Upper lobe of left lung (tissue), 6 donors: ENCODE results near the gene MLLT3. TPM values are rescaled to one million over a fixed set of nuclear protein-coding genes. Genes with fewer than 3 reads are reported as not detected.

Source experiments
- ATAC-seq, 2 donors: fragments of 200-7000 bp; cut with Tn5 transposase; one replicate each; pipeline ENCODE4 v1.9.1; 2022; ENCODE audit warnings: mild to moderate bottlenecking in 2 of 2, moderate library complexity in 2 of 2; ENCODE audit not compliant: low FRiP score in 2 of 2
- DNase-seq, 2 donors: peaks; one replicate each; pipeline ENCODE4 v3.0.0-alpha.2; 2019 to 2020
- H3K27ac ChIP-seq, 4 donors: fragments of 200-600 bp; sonication (generic); one replicate each; pipeline ENCODE4 v1.5.1; 2016 to 2019
- H3K27me3 ChIP-seq, 4 donors: fragments of 200-600 bp; sonication (generic); one replicate each; pipeline ENCODE4 v1.5.1; 2017 to 2019
- H3K36me3 ChIP-seq, 4 donors: fragments of 200-600 bp; sonication (generic); one replicate each; pipeline ENCODE4 v1.5.1; 2016 to 2019
- H3K4me1 ChIP-seq, 4 donors: fragments of 200-600 bp; sonication (generic); one replicate each; pipeline ENCODE4 v1.5.1; 2018 to 2019
- H3K4me3 ChIP-seq, 4 donors: fragments of 200-600 bp; sonication (generic); one replicate each; pipeline ENCODE4 v1.5.1; 2017 to 2019; ENCODE audit warnings: mild to moderate bottlenecking in 2 of 4, moderate library complexity in 1 of 4
- H3K9me3 ChIP-seq, 4 donors: fragments of 200-600 bp; sonication (generic); one replicate each; pipeline ENCODE4 v1.5.1; 2018 to 2019
- EP300 ChIP-seq, 4 donors: sonication (generic); formaldehyde crosslinking; IDR thresholded peaks; one replicate each; pipeline ENCODE4 v1.5.1; 2017; ENCODE audit warnings: antibody characterized with exemption in 4 of 4, control low read depth in 2 of 4
- POLR2A ChIP-seq, 4 donors: fragments of 450-650 bp; IDR thresholded peaks; one replicate each; pipeline ENCODE4 v1.5.1; 2016 to 2017; ENCODE audit warnings: antibody characterized with exemption in 4 of 4, mild to moderate bottlenecking in 2 of 4
- POLR2AphosphoS5 ChIP-seq, 2 donors: sonication (generic); formaldehyde crosslinking; IDR thresholded peaks; one replicate each; pipeline ENCODE4 v1.5.1; 2017; ENCODE audit warnings: antibody characterized with exemption in 2 of 2
- WGBS, 2 donors: methylation state at CpG; one replicate each; pipeline ENCODE4 v1.1.5; 2017 to 2018; 5-methylcytosine and 5-hydroxymethylcytosine counted together
- total RNA-seq, 6 donors: library from RNA; depleted of rRNA in 4 of 6; stranded (reverse); fragments of >200 nt in 4 of 6; gene quantifications; one replicate each; pipeline versions ENCODE4 v1.1.0 to v1.2.1, GENCODE V29; 2016 to 2021
- TF ChIP-seq, protein P1 (sequence below), 6 experiments: fragments of 450-650 bp in 4 of 6; fragments of 200-600 bp in 2 of 6; sonication (generic) in 2 of 6; IDR thresholded peaks; one replicate each; pipeline ENCODE4 v1.5.1; 2016 to 2019; ENCODE audit warnings: antibody characterized with exemption in 6 of 6
- donor health status: DM: no; HTN: no; CAD: no; lungs with moderate emphysema.
- donor health status: DM: no; HTN: yes; CAD: no; lungs with severe emphysema.

The MLLT3 gene
- total RNA-seq, 6 donors from 2014 or later = 13.8 to 30.4 (median 20.9) TPM

- Histone ChIP-seq H3K27ac (no peak overlapping the region), H3K4me1 (peaks cover 0 to 7% (median 0%) of the 10 kb centered on the region in 4 donors), H3K27me3 (no peaks in the 10 kb centered on the region), H3K9me3 (no peaks in the 10 kb centered on the region), H3K4me3 (no peak overlapping the region), H3K36me3 (no peaks in the 10 kb centered on the region)
- TF ChIP-seq POLR2A (IDR thresholded peaks at IDR 0.05) (no peak), EP300 (IDR thresholded peaks at IDR 0.05) (no peak), POLR2AphosphoS5 (IDR thresholded peaks at IDR 0.05) (no peak)
- TF ChIP-seq, protein P1, sequence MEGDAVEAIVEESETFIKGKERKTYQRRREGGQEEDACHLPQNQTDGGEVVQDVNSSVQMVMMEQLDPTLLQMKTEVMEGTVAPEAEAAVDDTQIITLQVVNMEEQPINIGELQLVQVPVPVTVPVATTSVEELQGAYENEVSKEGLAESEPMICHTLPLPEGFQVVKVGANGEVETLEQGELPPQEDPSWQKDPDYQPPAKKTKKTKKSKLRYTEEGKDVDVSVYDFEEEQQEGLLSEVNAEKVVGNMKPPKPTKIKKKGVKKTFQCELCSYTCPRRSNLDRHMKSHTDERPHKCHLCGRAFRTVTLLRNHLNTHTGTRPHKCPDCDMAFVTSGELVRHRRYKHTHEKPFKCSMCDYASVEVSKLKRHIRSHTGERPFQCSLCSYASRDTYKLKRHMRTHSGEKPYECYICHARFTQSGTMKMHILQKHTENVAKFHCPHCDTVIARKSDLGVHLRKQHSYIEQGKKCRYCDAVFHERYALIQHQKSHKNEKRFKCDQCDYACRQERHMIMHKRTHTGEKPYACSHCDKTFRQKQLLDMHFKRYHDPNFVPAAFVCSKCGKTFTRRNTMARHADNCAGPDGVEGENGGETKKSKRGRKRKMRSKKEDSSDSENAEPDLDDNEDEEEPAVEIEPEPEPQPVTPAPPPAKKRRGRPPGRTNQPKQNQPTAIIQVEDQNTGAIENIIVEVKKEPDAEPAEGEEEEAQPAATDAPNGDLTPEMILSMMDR (IDR thresholded peaks at IDR 0.05) = no peak
- ATAC-seq (no peak), DNase-seq (no peak)
- WGBS, 2 donors = 72 to 78% methylated on average over 4 of the region's 4 CpGs
These were observed 158.1 kb downstream of the MLLT3 start for GRCh38 chr9:20464242-20464641.

DNA sequence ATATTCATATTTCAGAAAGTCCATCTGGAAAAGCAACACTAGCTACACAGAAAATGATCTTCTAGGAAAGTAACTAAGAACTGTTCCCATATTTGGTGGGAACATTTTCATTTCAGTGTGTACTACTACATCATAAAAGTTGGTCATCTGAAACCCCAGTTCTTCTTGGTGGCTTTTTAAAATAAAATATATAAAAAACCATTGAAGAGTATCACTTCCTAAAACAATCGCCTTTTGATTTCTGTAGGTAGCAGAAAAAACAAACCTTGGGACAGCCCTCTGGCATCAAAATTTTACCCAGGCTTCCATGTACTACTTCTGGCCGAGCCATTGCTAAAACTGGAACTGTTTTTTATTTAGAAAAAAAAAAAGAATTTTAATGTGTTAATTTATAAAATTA, 158.5 kb downstream of the MLLT3 start:
- no peak for ATAC-seq
- Histone ChIP-seq H3K9me3 (no peaks in the 10 kb centered on the region), H3K4me1 (peaks cover 0 to 7% (median 0%) of the 10 kb centered on the region in 4 donors), H3K4me3 (no peak overlapping the region), H3K36me3 (no peaks in the 10 kb centered on the region), H3K27me3 (no peaks in the 10 kb centered on the region), H3K27ac (no peak overlapping the region)
- TF ChIP-seq, protein P1 (IDR thresholded peaks at IDR 0.05) = no peak
- TF ChIP-seq EP300 (IDR thresholded peaks at IDR 0.05) = no peak
- no peak for TF ChIP-seq POLR2AphosphoS5 (IDR thresholded peaks at IDR 0.05)
- DNase-seq = no peak
- 87 to 88% methylated on average over 2 of the region's 2 CpGs for WGBS, 2 donors

DNA sequence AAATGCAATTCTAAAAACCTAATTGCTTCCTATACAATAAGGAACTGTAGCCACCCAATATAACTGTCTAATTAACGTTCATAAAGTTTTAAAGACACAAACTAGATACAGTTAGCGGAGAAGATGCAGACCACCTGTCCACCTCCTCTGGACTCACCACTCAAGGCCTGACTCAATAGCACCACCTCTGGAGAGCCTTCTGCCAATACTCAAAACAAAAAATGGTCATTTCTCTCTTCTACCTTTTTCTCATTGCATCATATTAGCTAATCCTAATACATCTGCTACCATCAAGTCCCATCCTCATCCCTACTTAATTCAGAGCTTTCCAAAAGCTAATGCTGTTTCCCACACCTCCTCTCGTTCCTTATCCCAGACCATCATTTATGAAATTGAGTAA, 159.9 kb downstream of the MLLT3 start:
- 97 to 99% methylated on average over 3 of the region's 3 CpGs for WGBS, 2 donors
- H3K36me3 ChIP-seq = no peaks in the 10 kb centered on the region
- H3K4me3 ChIP-seq = no peak overlapping the region
- TF ChIP-seq POLR2AphosphoS5 (IDR thresholded peaks at IDR 0.05) (no peak), EP300 (IDR thresholded peaks at IDR 0.05) (no peak), POLR2A (IDR thresholded peaks at IDR 0.05) (no peak)
- TF ChIP-seq, protein P1 (IDR thresholded peaks at IDR 0.05) = no peak
- H3K27ac ChIP-seq = no peak overlapping the region
- peaks cover 0 to 7% (median 0%) of the 10 kb centered on the region in 4 donors for H3K4me1 ChIP-seq
- no peaks in the 10 kb centered on the region for H3K9me3 ChIP-seq
- DNase-seq = no peak
- ATAC-seq = no peak
- H3K27me3 ChIP-seq = no peaks in the 10 kb centered on the region

- TF ChIP-seq EP300 (IDR thresholded peaks at IDR 0.05) (no peak), POLR2AphosphoS5 (IDR thresholded peaks at IDR 0.05) (no peak), POLR2A (IDR thresholded peaks at IDR 0.05) (no peak)
- TF ChIP-seq, protein P1 (IDR thresholded peaks at IDR 0.05) = no peak
- Histone ChIP-seq H3K27ac (no peak overlapping the region), H3K4me1 (no peaks in the 10 kb centered on the region), H3K9me3 (no peaks in the 10 kb centered on the region), H3K36me3 (no peaks in the 10 kb centered on the region), H3K27me3 (no peaks in the 10 kb centered on the region), H3K4me3 (no peak overlapping the region)
- DNase-seq (no peak), ATAC-seq (no peak)
These were observed 175.0 kb downstream of the MLLT3 start for GRCh38 chr9:20447291-20447690.

DNA sequence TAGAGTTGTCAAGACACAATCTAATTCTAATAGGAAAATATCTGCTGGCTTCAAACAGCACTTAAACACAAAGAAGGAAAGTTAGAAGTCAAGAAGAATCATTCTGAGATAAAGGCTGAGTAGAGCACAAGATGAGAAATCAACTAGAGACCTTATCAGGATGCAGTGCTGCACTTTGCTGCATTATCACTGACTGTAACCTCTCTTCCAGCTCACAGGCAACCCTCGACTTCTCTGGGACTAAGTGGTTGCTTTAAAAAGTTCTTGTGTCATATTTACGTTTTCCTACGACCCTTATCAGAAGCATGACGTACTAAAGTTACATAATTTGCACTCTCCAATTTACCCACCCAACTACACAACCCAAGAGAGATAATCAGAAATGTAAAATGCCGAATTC, 176.1 kb downstream of the MLLT3 start:
- ATAC-seq (no peak), DNase-seq (no peak)
- TF ChIP-seq, protein P1 (IDR thresholded peaks at IDR 0.05) = no peak
- TF ChIP-seq POLR2A (IDR thresholded peaks at IDR 0.05) = no peak
- 67 to 73% methylated on average over 5 of the region's 5 CpGs for WGBS, 2 donors
- Histone ChIP-seq H3K4me3 (no peak overlapping the region), H3K9me3 (no peaks in the 10 kb centered on the region), H3K27ac (no peak overlapping the region), H3K4me1 (no peaks in the 10 kb centered on the region), H3K36me3 (no peaks in the 10 kb centered on the region), H3K27me3 (no peaks in the 10 kb centered on the region)
